Measurements from ENCODE around the gene NPHP4. TPM values are rescaled to one million over a fixed set of nuclear protein-coding genes. Genes with fewer than 3 reads are reported as not detected.

NPHP4 gene
- total RNA-seq, 1 experiment from 2014 or later = 16.8 TPM

- Mint-ChIP-seq H3K36me3 (peaks cover 4% of the 10 kb centered on the region; the same call in 1 of the 2 replicates), H3K4me1 (no peaks in the 10 kb centered on the region), H3K9me3 (no peaks in the 10 kb centered on the region), H3K27ac (no peak overlapping the region), H3K4me3 (no peak overlapping the region), H3K27me3 (ENCODE audit: low read depth) (no peaks in the 10 kb centered on the region)
- no peak for ATAC-seq
- POLR2A ChIA-PET = no interaction called here
- no peak for DNase-seq (ENCODE audit: low spot score)
- CTCF ChIA-PET = no interaction called here
- no peak for TF ChIP-seq ZBTB43 (CRISPR knock-in tag; IDR thresholded peaks at IDR 0.05)
- TF ChIP-seq ZNF396 (CRISPR knock-in tag; IDR thresholded peaks at IDR 0.05; ENCODE audit: borderline replicate concordance) = no peak
- no peak for TF ChIP-seq NR3C1 (CRISPR knock-in tag; conservative IDR thresholded peaks at IDR 0.05; ENCODE audit: low read depth)
- no peak for TF ChIP-seq PRDM15 (CRISPR knock-in tag; IDR thresholded peaks at IDR 0.05)
- no peak for TF ChIP-seq MXD4 (CRISPR knock-in tag; IDR thresholded peaks at IDR 0.05; ENCODE audit: borderline replicate concordance)
- no peak for TF ChIP-seq CBFB (CRISPR knock-in tag; IDR thresholded peaks at IDR 0.05; ENCODE audit: low read depth)
- TF ChIP-seq MAX (CRISPR knock-in tag; IDR thresholded peaks at IDR 0.05) = no peak
- TF ChIP-seq ZNF416 (CRISPR knock-in tag; IDR thresholded peaks at IDR 0.05) = no peak
Observed at GRCh38 chr1:5953386-5953785, 38.8 kb downstream of the NPHP4 start.

GRCh38 chr1:5951846-5952410, 40.3 kb downstream of the NPHP4 start:
- TF ChIP-seq PRDM15 (CRISPR knock-in tag; IDR thresholded peaks at IDR 0.05) = no peak
- no peak for TF ChIP-seq HMGA2 (CRISPR knock-in tag; IDR thresholded peaks at IDR 0.05)
- no peak for TF ChIP-seq ZNF425 (CRISPR knock-in tag; conservative IDR thresholded peaks at IDR 0.05)
- no peak for TF ChIP-seq TEAD4 (CRISPR knock-in tag; IDR thresholded peaks at IDR 0.05)
- TF ChIP-seq STAT6 (CRISPR knock-in tag; conservative IDR thresholded peaks at IDR 0.05; ENCODE audit: low read depth) = no peak
- no peak for TF ChIP-seq NFYB (CRISPR knock-in tag; conservative IDR thresholded peaks at IDR 0.05; ENCODE audit: low read depth)
- no peak for TF ChIP-seq ZNF416 (CRISPR knock-in tag; IDR thresholded peaks at IDR 0.05)
- no peak for TF ChIP-seq ERG (CRISPR knock-in tag; IDR thresholded peaks at IDR 0.05)
- TF ChIP-seq ZNF317 (CRISPR knock-in tag; IDR thresholded peaks at IDR 0.05; ENCODE audit: borderline replicate concordance, low read depth) = no peak
- TF ChIP-seq ZMAT4 (CRISPR knock-in tag; IDR thresholded peaks at IDR 0.05) = no peak
- Mint-ChIP-seq H3K9me3 (no peaks in the 10 kb centered on the region), H3K4me1 (no peaks in the 10 kb centered on the region), H3K4me3 (no peak overlapping the region), H3K27ac (no peak overlapping the region), H3K27me3 (ENCODE audit: low read depth) (no peaks in the 10 kb centered on the region), H3K36me3 (peaks cover 4% of the 10 kb centered on the region; the same call in 1 of the 2 replicates)
- DNase-seq (ENCODE audit: low spot score) = no peak
- CTCF ChIA-PET = no interaction called here
- POLR2A ChIA-PET = no interaction called here
- no peak for ATAC-seq
